Aortic smooth muscle cell (primary cell): ENCODE results near the gene HOXB7. TPM values are rescaled to one million over a fixed set of nuclear protein-coding genes. Genes with fewer than 3 reads are reported as not detected.

Experiments used
- total RNA-seq: library from RNA; depleted of rRNA; stranded (reverse); fragments of >200 nt; gene quantifications from 2 replicates; pipeline ENCODE4 v1.2.3, GENCODE V29; 2014

The HOXB7 gene
- not detected in 2 replicates for total RNA-seq

GRCh38 chr17:48610282-48611211, at the start of gene HOXB7:
TSS of gene HOXB7 (minus strand) at chr17:48611017. CDS start at chr17:48610918, 99 bp downstream.

GRCh38 chr17:48626245-48627117, 15.7 kb upstream of the HOXB7 start, which contains the start of gene HOXB9:
TSS of gene HOXB9 (minus strand) at chr17:48626358. CDS start at chr17:48626269, 89 bp downstream.

GRCh38 chr17:48615047-48615962, 4.5 kb upstream of the HOXB7 start, which contains the start of gene HOXB8:
TSS of gene HOXB8 (minus strand) at chr17:48615292. CDS start at chr17:48614704, 588 bp downstream.

GRCh38 chr17:48604770-48605329, 6.0 kb downstream of the HOXB7 start, which contains the start of gene HOXB6:
TSS of gene HOXB6 (minus strand) at chr17:48604986. CDS start at chr17:48598150, 6,836 bp downstream.

GRCh38 chr17:48593126-48593829, 17.5 kb downstream of the HOXB7 start, which contains the start of gene HOXB5:
TSS of gene HOXB5 (minus strand) at chr17:48593779. CDS start at chr17:48593682, 97 bp downstream.

GRCh38 chr17:48589831-48590606, 20.8 kb downstream of the HOXB7 start, which contains the start of gene HOXB3:
TSS of gene HOXB3 (minus strand) at chr17:48590241. CDS start at chr17:48552474, 37,767 bp downstream.

GRCh38 chr17:48577946-48578615, 32.7 kb downstream of the HOXB7 start, which contains the start of gene HOXB4:
TSS of gene HOXB4 (minus strand) at chr17:48578350. CDS start at chr17:48578319, 31 bp downstream.

Other genes starting within 250 kb of the HOXB7 start
- gene SKAP1, start 180.8 kb downstream of the HOXB7 start, total RNA-seq, result 0.13 TPM in 1 of 2 replicates, not detected in the other
- not detected in 2 replicates for gene HOXB1, start 80.0 kb downstream of the HOXB7 start, total RNA-seq
- gene HOXB2, start 65.9 kb downstream of the HOXB7 start, total RNA-seq, result 1.5 and 1.8 TPM in 2 replicates
- gene HOXB4, start 32.7 kb downstream of the HOXB7 start, total RNA-seq, result 0.06 and 0.26 TPM in 2 replicates
- gene HOXB3, start 20.8 kb downstream of the HOXB7 start, total RNA-seq, result 0.26 and 0.31 TPM in 2 replicates
- not detected in 2 replicates for gene HOXB5, start 17.2 kb downstream of the HOXB7 start, total RNA-seq
- 0.13 TPM in 1 of 2 replicates, not detected in the other for gene HOXB6, start 6.0 kb downstream of the HOXB7 start, total RNA-seq
- gene HOXB8, start 4.3 kb upstream of the HOXB7 start, total RNA-seq, result not detected in 2 replicates
- not detected in 2 replicates for gene HOXB9, start 15.3 kb upstream of the HOXB7 start, total RNA-seq
- gene PRAC1, start 111.5 kb upstream of the HOXB7 start, total RNA-seq, result not detected in 2 replicates
- not detected in 2 replicates for gene PRAC2, start 112.2 kb upstream of the HOXB7 start, total RNA-seq
- not detected in 2 replicates for gene HOXB13, start 117.7 kb upstream of the HOXB7 start, total RNA-seq
- 0.06 TPM in 1 of 2 replicates, not detected in the other for gene TTLL6, start 206.2 kb upstream of the HOXB7 start, total RNA-seq
- gene CALCOCO2, start 220.0 kb upstream of the HOXB7 start, total RNA-seq, result 36.5 and 59.5 TPM in 2 replicates